Measurements from ENCODE around the gene IRF5.

Gene IRF5

DNA sequence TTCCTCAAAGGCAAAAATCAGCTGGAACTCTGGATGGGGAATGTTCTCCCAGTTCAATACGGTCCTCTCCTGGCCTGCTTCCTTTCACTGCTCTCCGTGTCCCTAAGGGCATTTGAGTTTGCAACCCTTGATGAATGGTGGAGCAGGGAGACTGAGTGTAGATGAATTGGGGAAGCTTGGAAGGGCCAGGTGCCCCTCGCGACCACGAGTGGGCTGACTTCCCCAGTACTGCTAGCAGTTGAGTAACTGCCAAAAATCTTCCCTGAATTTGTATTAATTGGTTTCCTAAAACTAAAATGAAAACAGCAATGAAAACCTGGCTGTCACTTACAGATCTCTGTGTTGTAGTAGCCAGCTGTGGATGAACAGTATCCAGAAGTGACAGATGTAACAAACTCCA is 13.6 kb downstream of the IRF5 start:
- TF ChIP-seq, protein P1, sequence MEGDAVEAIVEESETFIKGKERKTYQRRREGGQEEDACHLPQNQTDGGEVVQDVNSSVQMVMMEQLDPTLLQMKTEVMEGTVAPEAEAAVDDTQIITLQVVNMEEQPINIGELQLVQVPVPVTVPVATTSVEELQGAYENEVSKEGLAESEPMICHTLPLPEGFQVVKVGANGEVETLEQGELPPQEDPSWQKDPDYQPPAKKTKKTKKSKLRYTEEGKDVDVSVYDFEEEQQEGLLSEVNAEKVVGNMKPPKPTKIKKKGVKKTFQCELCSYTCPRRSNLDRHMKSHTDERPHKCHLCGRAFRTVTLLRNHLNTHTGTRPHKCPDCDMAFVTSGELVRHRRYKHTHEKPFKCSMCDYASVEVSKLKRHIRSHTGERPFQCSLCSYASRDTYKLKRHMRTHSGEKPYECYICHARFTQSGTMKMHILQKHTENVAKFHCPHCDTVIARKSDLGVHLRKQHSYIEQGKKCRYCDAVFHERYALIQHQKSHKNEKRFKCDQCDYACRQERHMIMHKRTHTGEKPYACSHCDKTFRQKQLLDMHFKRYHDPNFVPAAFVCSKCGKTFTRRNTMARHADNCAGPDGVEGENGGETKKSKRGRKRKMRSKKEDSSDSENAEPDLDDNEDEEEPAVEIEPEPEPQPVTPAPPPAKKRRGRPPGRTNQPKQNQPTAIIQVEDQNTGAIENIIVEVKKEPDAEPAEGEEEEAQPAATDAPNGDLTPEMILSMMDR (IDR thresholded peaks at IDR 0.05; ENCODE audit: borderline replicate concordance, insufficient read depth, low read depth, low read length): no peak
- no peak overlapping the region for H3K4me3 ChIP-seq (ENCODE audit: low read depth, low read length)

DNA sequence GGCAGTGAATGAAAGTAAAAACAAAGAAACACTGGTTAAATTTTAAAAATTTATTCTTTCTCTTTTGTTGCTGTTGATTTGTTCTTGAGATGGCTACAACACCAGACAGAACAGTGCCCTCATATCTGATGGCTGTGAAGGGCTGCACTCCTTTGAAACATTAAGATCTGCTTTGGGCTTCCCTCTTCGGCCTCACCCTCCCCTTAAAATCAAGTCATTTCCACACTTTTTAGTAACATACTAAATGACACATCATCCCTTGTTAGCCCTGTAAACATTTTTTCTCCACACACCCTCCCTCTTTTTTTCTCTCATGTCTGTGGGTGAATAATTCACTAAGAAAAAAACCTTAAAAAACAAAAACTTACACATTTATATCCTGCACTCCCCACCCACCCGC is 16.4 kb downstream of the IRF5 start:
- H3K4me3 ChIP-seq (ENCODE audit: low read depth, low read length): no peak overlapping the region
- TF ChIP-seq, protein P1 (IDR thresholded peaks at IDR 0.05; ENCODE audit: borderline replicate concordance, insufficient read depth, low read depth, low read length): no peak

DNA sequence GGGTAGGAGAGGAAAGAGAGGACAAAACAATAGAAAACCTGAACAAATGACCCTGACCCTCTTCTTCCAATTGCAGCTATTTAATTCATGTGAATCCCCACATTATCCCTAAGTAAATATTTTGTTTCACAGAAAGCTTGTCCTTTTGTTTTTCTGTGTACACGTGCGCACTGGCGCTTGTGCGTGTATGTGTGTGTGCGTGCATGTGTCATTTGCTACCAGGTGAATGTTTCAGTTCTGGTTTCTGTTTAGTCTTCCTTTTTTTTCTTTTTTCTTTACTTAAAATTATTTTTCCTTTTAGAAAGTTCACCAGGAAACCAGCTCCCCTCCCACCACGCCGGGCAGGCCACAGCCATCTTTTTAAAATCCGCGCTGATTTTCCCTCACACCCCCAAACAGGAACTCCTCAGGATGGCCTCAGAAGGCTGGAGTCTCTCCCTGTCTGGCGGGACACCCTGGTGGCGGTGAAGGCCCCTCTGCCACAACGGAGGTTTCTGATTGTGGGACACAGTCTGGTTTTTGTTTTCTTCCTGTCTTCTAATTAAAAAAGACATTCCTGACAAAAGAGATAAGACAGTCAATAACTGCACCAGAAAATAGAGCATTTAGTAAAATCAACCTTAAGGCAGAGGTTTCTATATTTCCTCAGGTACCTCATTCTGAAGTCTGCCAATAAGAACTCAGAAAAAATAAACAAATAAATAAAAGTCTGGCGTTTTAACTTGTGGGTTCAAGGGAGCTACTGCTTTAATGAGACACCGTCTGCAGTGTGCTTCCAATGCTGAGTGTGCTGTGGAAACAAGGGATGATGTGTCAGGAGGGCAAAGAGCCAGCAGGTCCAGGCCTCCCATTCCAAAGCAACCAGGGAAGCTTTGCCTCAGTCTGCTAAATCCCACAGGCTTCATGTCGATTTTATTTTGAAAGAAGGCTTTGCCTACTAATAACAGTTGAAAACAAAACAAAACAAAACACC is 17.4 kb downstream of the IRF5 start:
- TF ChIP-seq, protein P1 (IDR thresholded peaks at IDR 0.05; ENCODE audit: borderline replicate concordance, insufficient read depth, low read depth, low read length): peak; percentile 27; the same call in 1 of the 2 replicates
- no peak overlapping the region for H3K4me3 ChIP-seq (ENCODE audit: low read depth, low read length)

DNA sequence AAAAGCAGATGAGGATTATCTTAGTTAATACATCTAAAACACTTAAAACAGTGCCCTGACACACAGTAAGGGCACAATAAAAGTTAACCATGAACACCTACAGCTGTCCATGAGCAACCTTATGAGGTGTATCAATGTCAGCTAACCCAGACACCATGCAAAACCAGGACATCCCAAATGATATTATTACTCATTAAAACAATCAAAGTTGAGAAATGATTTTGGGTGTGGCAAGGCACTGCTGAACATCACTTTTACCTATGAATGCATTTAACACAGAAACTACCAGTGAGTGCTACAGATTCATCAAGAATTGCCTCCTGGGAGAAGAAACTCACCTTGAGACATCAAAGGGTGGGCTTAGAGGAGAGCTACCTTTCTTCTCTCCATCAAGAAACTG is 18.3 kb downstream of the IRF5 start:
- no peak overlapping the region for H3K4me3 ChIP-seq (ENCODE audit: low read depth, low read length)
- TF ChIP-seq, protein P1 (IDR thresholded peaks at IDR 0.05; ENCODE audit: borderline replicate concordance, insufficient read depth, low read depth, low read length): no peak

DNA sequence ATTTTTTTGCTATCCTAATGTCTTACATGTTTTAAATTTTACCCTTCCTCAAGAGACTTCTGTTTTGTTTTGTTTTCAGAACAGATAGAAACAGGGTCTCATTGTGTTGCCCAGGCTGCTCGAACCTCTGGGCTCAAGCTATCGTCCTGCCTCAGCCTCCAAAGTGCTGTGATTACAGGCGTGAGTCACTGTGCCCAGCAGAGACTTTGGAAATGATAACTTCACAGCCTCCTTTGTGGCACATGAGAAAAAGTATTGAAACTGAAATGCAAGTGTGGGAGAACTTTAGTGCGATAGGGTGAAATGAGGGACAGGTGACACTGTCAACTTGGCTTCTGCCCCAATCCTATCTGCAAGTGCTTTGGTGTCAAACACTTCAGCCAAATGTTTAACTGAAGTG is 21.6 kb downstream of the IRF5 start:
- TF ChIP-seq, protein P1 (IDR thresholded peaks at IDR 0.05; ENCODE audit: borderline replicate concordance, insufficient read depth, low read depth, low read length): no peak
- no peak overlapping the region for H3K4me3 ChIP-seq (ENCODE audit: low read depth, low read length)

DNA sequence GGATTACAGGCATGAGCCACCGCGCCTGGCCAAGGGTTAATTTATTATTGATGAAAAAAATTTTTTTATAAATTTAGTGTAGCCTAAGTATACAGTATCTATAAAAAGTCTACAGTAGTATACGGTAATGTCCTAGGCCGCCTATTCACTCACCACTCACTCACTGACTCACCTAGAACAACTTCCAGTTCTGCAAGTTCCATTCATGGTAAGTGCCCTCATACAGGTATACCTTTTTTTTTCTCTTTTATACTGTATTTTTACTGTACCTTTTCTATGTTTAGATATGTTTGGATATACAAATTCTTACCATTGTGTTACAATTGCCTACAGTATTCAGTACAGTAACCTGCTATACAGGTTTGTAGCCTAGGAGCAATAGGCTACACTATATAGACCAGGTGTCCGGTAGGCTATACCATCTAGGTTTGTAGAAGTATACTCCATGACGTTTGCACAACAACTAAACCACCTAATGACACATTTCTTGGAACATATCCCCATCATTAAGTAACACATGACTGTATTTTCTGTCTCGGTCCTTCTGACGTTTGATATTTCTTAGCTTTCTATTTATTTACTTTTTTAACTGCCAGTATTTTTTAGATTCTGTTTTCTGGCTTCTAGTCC is 23.4 kb downstream of the IRF5 start:
- TF ChIP-seq, protein P1 (IDR thresholded peaks at IDR 0.05; ENCODE audit: borderline replicate concordance, insufficient read depth, low read depth, low read length): no peak
- no peak overlapping the region for H3K4me3 ChIP-seq (ENCODE audit: low read depth, low read length)
